Hepatocyte (in vitro differentiated cells): ENCODE results near the gene ID1. TPM values are rescaled to one million over a fixed set of nuclear protein-coding genes. Genes with fewer than 3 reads are reported as not detected.
A peak's percentile ranks its signal among the peaks of the same experiment; 100 is the strongest.
"Not testable (repeated sequence)": the region's sequence is repeated elsewhere in the genome, so short reads cannot be mapped to it uniquely, and the experiment has no call there.

Experiments
- DNase-seq: peaks from one replicate; pipeline ENCODE4 v3.0.0-alpha.2; 2016; ENCODE audit warnings: low spot score
- H2AFZ ChIP-seq: fragments of 200-600 bp; sonication (generic); 2 replicates; pipeline ENCODE4 v1.6.0; 2016; ENCODE audit warnings: antibody characterized with exemption, mild to moderate bottlenecking
- H3K27ac ChIP-seq: fragments of 200-600 bp; sonication (generic); 2 replicates; pipeline ENCODE4 v1.5.1; 2016; ENCODE audit warnings: mild to moderate bottlenecking
- H3K27me3 ChIP-seq: fragments of 200-600 bp; sonication (generic); 2 replicates; pipeline ENCODE4 v1.6.1; 2016
- H3K36me3 ChIP-seq: fragments of 200-600 bp; sonication (generic); replicated peaks from 2 replicates; pipeline ENCODE4 v1.5.1; 2016; ENCODE audit warnings: low read depth; ENCODE audit not compliant: insufficient read depth
- H3K4me1 ChIP-seq: fragments of 200-600 bp; sonication (generic); 2 replicates; pipeline ENCODE4 v1.5.1; 2016; ENCODE audit warnings: mild to moderate bottlenecking, moderate library complexity; ENCODE audit not compliant: insufficient read depth
- H3K4me2 ChIP-seq: fragments of 200-600 bp; sonication (generic); 2 replicates; pipeline ENCODE4 v1.6.0; 2016
- H3K4me3 ChIP-seq: fragments of 200-600 bp; sonication (generic); 2 replicates; pipeline ENCODE4 v1.5.1; 2016; ENCODE audit warnings: mild to moderate bottlenecking
- H3K79me2 ChIP-seq: fragments of 200-600 bp; sonication (generic); 2 replicates; pipeline ENCODE4 v1.6.0; 2017; ENCODE audit warnings: mild to moderate bottlenecking
- H3K9me2 ChIP-seq: fragments of 200-600 bp; sonication (generic); replicated peaks from 2 replicates; pipeline ENCODE4 v1.6.0; 2017; ENCODE audit warnings: mild to moderate bottlenecking; ENCODE audit not compliant: insufficient read depth
- H3K9me3 ChIP-seq: fragments of 200-600 bp; sonication (generic); 2 replicates; pipeline ENCODE4 v1.5.1; 2016; ENCODE audit warnings: low read depth, mild to moderate bottlenecking
- H4K20me1 ChIP-seq: fragments of 200-600 bp; sonication (generic); 2 replicates; pipeline ENCODE4 v1.6.0; 2016; ENCODE audit warnings: mild to moderate bottlenecking; ENCODE audit not compliant: insufficient read depth, poor library complexity, severe bottlenecking
- CTCF ChIP-seq: fragments of 200-600 bp; sonication (generic); IDR thresholded peaks from 2 replicates; pipeline ENCODE4 v1.5.1; 2016; ENCODE audit warnings: antibody characterized with exemption, mild to moderate bottlenecking; ENCODE audit not compliant: poor library complexity
- EZH2 ChIP-seq: fragments of 200-600 bp; sonication (generic); IDR thresholded peaks from 2 replicates; pipeline ENCODE4 v1.6.1; 2016; ENCODE audit warnings: antibody characterized with exemption, mild to moderate bottlenecking, borderline replicate concordance
- EZH2phosphoT487 ChIP-seq: fragments of 200-600 bp; sonication (generic); IDR thresholded peaks from one replicate; pipeline ENCODE4 v1.6.1; 2018; ENCODE audit warnings: antibody characterized with exemption, mild to moderate bottlenecking, low read depth, moderate library complexity; ENCODE audit not compliant: unreplicated experiment, severe bottlenecking
- WGBS: methylation state at CpG from one replicate; pipeline ENCODE4 v1.1.6; 2016; ENCODE audit warnings: low lambda C conversion rate; ENCODE audit errors: missing lambda C conversion rate; 5-methylcytosine and 5-hydroxymethylcytosine counted together
- polyA plus RNA-seq: library from polyadenylated mRNA; unstranded; fragments of >200 nt; fragmentation: Nextera tagmentation; extraction: Ambion mirVana; gene quantifications from 2 replicates; pipeline ENCODE4 v1.2.1, GENCODE V29; 2016
- total RNA-seq: library from RNA; depleted of rRNA; stranded (reverse); fragments of >200 nt; gene quantifications from 2 replicates; pipeline ENCODE4 v1.2.3, GENCODE V29; 2014

ID1 gene
- total and polyA plus RNA-seq, 2 experiments from 2014 or later = 310 to 651 TPM

GRCh38 chr20:31572701-31573554, 32.2 kb upstream of the ID1 start:
- Histone ChIP-seq H3K9me2 (no peaks in the 10 kb centered on the region), H4K20me1 (no peaks in the 10 kb centered on the region), H3K4me3 (peak overlapping the region; percentile 30), H3K4me2 (peak overlapping the region; percentile 80), H3K36me3 (no peaks in the 10 kb centered on the region), H3K27me3 (no peaks in the 10 kb centered on the region), H3K27ac (peak overlapping the region; percentile 98), H3K9me3 (no peaks in the 10 kb centered on the region), H3K79me2 (peaks cover 3% of the 10 kb centered on the region), H3K4me1 (peaks cover 54% of the 10 kb centered on the region), H2AFZ (no peak overlapping the region)
- 1% methylated on average over 60 of the region's 63 CpGs for WGBS
- no peak for TF ChIP-seq EZH2phosphoT487
- no peak for TF ChIP-seq CTCF
- TF ChIP-seq EZH2 = no peak
- peak; percentile 100 for DNase-seq

- Histone ChIP-seq H3K27ac (peak overlapping the region; percentile 98), H3K9me2 (no peaks in the 10 kb centered on the region), H3K27me3 (no peaks in the 10 kb centered on the region), H2AFZ (no peak overlapping the region), H3K79me2 (peaks cover 3% of the 10 kb centered on the region), H3K9me3 (no peaks in the 10 kb centered on the region), H3K4me2 (peak overlapping the region; percentile 80), H3K4me3 (peak overlapping the region; percentile 30), H4K20me1 (no peaks in the 10 kb centered on the region), H3K4me1 (peaks cover 46% of the 10 kb centered on the region), H3K36me3 (no peaks in the 10 kb centered on the region)
- 43% methylated on average over 19 of the region's 19 CpGs for whole genome bisulfite sequencing
- peak; percentile 55 for DNase-seq
- no peak for TF ChIP-seq EZH2phosphoT487
- TF ChIP-seq CTCF = no peak
- no peak for TF ChIP-seq EZH2
Observed at GRCh38 chr20:31573555-31574321, 31.4 kb upstream of the ID1 start.

- DNase-seq, H3K36me3 ChIP-seq, H3K9me3 ChIP-seq, H3K9me2 ChIP-seq, H4K20me1 ChIP-seq, H3K4me2 ChIP-seq, H2AFZ ChIP-seq, H3K27me3 ChIP-seq, H3K4me3 ChIP-seq, H3K79me2 ChIP-seq: not testable (repeated sequence)
- 94% methylated on average over 10 of the region's 10 CpGs for WGBS
- H3K27ac ChIP-seq = peak overlapping the region; percentile 98
- H3K4me1 ChIP-seq = peaks cover 35% of the 10 kb centered on the region
Observed at GRCh38 chr20:31574986-31575385, 30.1 kb upstream of the ID1 start.

- 94% methylated on average over 2 of the region's 2 CpGs for WGBS
- DNase-seq = no peak
Observed at GRCh38 chr20:31576751-31577150, 28.3 kb upstream of the ID1 start.

More at GRCh38 chr20:31576751-31577150, 28.3 kb upstream of the ID1 start:
- H3K36me3 ChIP-seq = no peaks in the 10 kb centered on the region
- H3K79me2 ChIP-seq = peaks cover 3% of the 10 kb centered on the region
- H3K9me3 ChIP-seq = no peaks in the 10 kb centered on the region
- no peak overlapping the region for H3K27ac ChIP-seq
- no peak overlapping the region for H3K4me3 ChIP-seq
- H3K9me2 ChIP-seq = no peaks in the 10 kb centered on the region
- no peak overlapping the region for H2AFZ ChIP-seq
- no peaks in the 10 kb centered on the region for H4K20me1 ChIP-seq
- H3K4me2 ChIP-seq = no peak overlapping the region
- peaks cover 25% of the 10 kb centered on the region for H3K4me1 ChIP-seq
- no peaks in the 10 kb centered on the region for H3K27me3 ChIP-seq
- TF ChIP-seq EZH2phosphoT487 (no peak), EZH2 (no peak), CTCF (no peak)
